ENCODE measurements around the gene TRIM46. TPM values are rescaled to one million over a fixed set of nuclear protein-coding genes. Genes with fewer than 3 reads are reported as not detected.

The TRIM46 gene
- total and polyA plus RNA-seq, 2 of the 13 experiments (the other 11 are each of a cell fraction or from before 2014, with no cell fraction given) = 0.04 to 0.09 TPM

- TF ChIP-seq SOX13 (IDR thresholded peaks at IDR 0.05) (no peak), SOX13 (CRISPR knock-in tag; conservative IDR thresholded peaks at IDR 0.05 in 1 of 2, IDR thresholded peaks at IDR 0.05 in 1 of 2) (peak; percentile 25 to 66; a peak in 2 of 4 replicates), ONECUT2 (CRISPR knock-in tag; IDR thresholded peaks at IDR 0.05) (no peak), RBFOX2 (IDR thresholded peaks at IDR 0.05; ENCODE audit: low read depth, low read length) (peak; percentile 100), ZNF724P (CRISPR knock-in tag; IDR thresholded peaks at IDR 0.05; ENCODE audit: borderline replicate concordance) (0 out of 2 replicates have a peak, but pooled peaks have one; percentile 54), ZBTB44 (CRISPR knock-in tag; IDR thresholded peaks at IDR 0.05) (peak; percentile 54; the same call in 1 of the 2 replicates), GMEB2 (CRISPR knock-in tag; IDR thresholded peaks at IDR 0.05; ENCODE audit: low read depth) (0 out of 2 replicates have a peak, but pooled peaks have one; percentile 27), ZNF598 (CRISPR knock-in tag; IDR thresholded peaks at IDR 0.05; ENCODE audit: borderline replicate concordance) (peak; percentile 96), PAF1 (CRISPR knock-in tag; IDR thresholded peaks at IDR 0.05) (peak; percentile 83; the same call in 1 of the 2 replicates), MTA1 (CRISPR knock-in tag; IDR thresholded peaks at IDR 0.05; ENCODE audit: borderline replicate concordance) (peak; percentile 79; the same call in 1 of the 2 replicates), RBM39 (IDR thresholded peaks at IDR 0.05; ENCODE audit: low read depth, low read length, poor library complexity, severe bottlenecking) (peak; percentile 87), ARHGAP35 (CRISPR knock-in tag; IDR thresholded peaks at IDR 0.05; ENCODE audit: borderline replicate concordance) (peak; percentile 73; the same call in 1 of the 2 replicates), SMAD9 (CRISPR knock-in tag; IDR thresholded peaks at IDR 0.05) (0 out of 2 replicates have a peak, but pooled peaks have one; percentile 41), HCFC1 (IDR thresholded peaks at IDR 0.05; ENCODE audit: low read depth, low read length) (peak; percentile 26; the same call in 1 of the 2 replicates), ARID3A (IDR thresholded peaks at IDR 0.05; ENCODE audit: low read depth, low read length) (no peak), ZGPAT (CRISPR knock-in tag; IDR thresholded peaks at IDR 0.05) (peak; percentile 67), U2AF2 (IDR thresholded peaks at IDR 0.05; ENCODE audit: low read depth, low read length) (no peak), CHCHD3 (CRISPR knock-in tag; IDR thresholded peaks at IDR 0.05) (no peak), PAWR (CRISPR knock-in tag; IDR thresholded peaks at IDR 0.05; ENCODE audit: borderline replicate concordance) (0 out of 2 replicates have a peak, but pooled peaks have one; percentile 44), ZNF20 (CRISPR knock-in tag; IDR thresholded peaks at IDR 0.05) (no peak), YEATS2 (CRISPR knock-in tag; IDR thresholded peaks at IDR 0.05; ENCODE audit: borderline replicate concordance) (peak; percentile 70; the same call in 1 of the 2 replicates)
Observed at GRCh38 chr1:155135415-155136028, 38.1 kb upstream of the TRIM46 start, which contains the start of gene SLC50A1 (continued).
